HG02938 (cell line): Measurements from ENCODE around the gene KRT27.

ENCODE experiments used
- ATAC-seq: cut with Tn5 transposase; IDR thresholded peaks from one replicate; pipeline ENCODE4 v1.9.1; 2021; ENCODE audit warnings: mild to moderate bottlenecking, moderate library complexity; ENCODE audit not compliant: unreplicated experiment

The KRT27 gene

DNA sequence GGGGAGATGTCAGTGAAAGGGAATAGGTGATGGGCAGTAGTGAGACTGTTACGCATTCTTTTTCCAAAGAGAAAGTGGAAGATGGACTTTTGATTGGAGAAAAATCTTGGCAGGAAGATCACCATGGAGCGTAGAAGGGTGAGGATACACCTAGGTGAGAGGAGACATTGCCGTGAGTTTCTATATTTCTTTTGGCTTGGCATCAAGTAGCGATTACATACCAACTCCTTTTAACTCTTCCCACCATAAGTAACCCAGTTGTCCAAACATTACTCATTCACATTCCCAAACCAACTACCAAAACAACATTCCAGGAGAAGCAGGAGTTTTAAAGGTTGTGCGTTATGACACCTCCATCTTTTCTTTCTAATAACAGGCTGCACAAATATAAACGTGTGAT lies 28.1 kb upstream of the KRT27 start:
- no peak for ATAC-seq

DNA sequence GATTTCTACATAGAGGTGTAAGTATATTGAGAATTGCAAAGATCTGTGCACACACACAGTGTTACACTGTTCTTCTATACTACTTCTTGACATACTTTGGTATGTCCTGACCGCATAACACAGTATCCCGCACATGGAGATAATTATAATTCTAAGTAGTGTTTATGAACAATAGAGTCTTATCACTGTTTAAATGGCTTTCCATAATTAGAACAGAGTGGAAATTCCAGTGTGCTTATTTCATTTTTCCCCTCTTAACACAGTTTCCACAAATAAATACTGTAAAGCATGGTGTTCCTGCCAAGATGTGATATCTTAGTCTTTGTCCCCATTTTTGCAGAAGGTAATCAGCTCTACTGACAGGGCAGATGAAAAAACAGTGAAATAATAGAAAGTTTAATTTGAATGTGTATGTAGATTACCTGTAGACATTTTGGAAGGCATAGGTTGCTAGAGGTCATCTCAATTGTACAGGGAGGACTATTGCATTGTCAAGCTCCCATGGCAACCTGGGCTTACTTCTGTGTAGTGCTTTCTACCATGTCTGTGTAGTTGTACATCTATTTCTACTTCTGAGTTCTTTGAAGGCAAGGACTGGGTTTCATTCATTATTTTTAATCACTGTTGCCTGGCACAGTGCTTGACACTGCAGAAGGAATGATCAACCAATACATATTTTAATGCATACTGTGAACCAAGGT lies 27.5 kb upstream of the KRT27 start:
- no peak for ATAC-seq

DNA sequence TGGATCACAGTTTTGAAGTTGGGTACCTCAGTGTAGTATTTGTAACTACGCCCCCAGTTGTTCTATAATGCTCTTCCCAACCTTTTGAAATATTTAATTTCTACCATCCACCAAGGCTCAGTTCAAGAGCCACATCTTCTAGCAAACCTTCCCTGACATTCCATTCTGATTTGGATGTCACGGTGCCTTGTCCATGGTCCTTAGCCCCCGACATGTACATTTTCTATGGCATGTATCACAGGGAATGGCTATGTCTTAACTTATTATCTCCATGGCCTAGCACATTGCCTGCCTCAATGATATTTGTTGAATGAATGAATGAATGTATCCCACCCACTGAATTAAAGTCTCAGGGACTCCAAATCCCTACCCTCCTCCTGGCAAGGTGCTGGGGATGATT lies 23.8 kb upstream of the KRT27 start:
- no peak for ATAC-seq

DNA sequence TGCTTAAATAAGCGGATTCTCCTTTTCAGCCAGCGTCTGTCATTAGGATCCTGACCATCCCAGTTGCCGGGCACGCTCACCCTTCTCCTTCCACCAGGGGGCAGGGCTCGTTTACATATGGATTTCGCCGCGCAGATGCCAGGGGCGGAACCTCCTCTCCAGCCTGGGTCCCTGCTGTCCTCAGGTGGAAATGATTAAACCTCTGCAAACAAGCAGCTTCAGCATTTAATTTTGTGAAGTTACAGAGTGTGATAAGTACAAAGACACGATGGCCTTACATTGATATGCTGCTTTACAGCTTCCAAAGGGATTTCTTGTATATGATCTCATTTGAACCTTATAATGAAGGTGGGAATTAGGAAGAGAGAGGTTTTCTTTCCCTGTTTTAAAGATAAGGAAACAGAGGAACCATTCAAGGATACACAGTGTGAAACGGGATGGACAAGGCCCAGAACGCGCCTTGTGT lies 21.3 kb upstream of the KRT27 start:
- no peak for ATAC-seq

DNA sequence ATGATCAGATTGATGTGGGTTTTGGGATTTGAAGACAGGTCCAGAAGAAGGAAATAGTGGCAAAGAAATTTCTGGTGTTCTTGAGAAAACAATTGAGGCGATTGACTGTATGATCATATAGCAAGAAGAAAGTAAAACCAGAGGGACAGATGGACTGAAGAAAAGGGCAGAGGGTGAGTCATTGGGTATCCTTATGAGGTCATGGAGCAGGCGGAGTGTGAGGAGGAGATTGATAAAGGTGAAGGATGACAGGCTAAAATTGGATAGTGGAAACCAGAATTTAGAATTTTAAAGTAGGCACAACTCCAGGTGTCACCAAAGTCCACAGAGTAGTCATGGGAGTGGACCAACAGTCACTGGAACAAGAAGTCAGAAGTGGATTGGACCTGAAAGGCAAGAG lies 18.8 kb upstream of the KRT27 start:
- no peak for ATAC-seq

DNA sequence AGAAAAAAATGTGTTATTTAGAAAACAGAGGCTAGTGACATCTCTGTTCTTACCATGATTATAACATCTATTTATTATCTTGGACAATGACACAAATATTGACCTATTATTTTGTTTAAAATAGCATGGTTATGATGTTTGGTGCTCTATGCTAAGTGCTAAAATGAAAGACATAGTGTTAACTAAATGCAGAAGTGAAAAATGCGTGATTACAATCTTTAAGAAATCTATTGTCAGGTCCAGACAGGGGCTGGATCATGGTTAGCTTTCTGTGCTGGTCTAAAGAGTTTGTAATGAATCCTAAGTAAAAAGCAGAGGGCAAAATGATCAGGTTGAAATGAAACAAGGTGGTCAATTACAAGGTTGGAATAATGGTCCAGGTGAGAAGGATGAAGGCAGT lies 18.0 kb upstream of the KRT27 start:
- no peak for ATAC-seq

DNA sequence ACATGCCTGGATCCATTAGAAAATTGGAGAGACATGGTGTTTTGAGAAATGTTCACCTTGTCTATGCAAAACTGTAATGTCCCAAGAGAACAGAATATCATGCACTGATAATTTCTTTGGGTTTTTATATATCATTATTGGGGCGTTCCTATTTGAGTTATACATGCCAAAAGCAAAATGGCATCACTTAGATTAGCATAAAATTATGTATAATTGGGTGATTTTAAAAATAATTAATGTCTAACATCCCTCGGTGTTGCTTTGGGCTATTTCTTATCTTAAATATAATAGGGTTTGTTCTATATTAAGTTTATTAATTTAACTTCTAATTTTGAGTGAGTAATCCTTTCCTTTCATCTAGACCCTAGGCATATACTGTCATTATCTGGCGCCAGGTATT lies 17.5 kb upstream of the KRT27 start, which contains the start of gene KRT28:
Gene KRT28 (minus strand): TSS at position 101 of the 400 bp plus-strand sequence. CDS start 66 bp downstream, at position 35.
- no peak for ATAC-seq

DNA sequence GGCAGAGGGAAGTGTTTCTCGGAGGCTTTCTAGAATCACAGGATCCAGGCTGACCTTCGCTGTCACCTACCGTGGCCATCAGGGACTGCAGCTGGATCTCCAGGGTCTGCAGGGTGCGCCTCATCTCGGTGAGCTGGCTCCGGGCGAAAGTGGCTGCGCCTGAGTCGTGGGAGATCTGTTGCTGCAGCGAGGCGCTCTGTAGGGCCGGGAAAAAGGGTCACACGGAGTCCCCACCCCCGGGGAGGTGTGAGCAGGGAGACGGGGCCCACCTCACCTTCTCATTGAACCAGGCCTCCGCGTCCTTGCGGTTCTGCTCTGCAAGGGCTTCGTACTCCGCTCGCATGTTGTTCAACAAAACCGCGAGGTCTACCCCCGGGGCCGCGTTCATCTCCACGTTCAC lies 14.5 kb upstream of the KRT27 start:
- ATAC-seq = no peak

DNA sequence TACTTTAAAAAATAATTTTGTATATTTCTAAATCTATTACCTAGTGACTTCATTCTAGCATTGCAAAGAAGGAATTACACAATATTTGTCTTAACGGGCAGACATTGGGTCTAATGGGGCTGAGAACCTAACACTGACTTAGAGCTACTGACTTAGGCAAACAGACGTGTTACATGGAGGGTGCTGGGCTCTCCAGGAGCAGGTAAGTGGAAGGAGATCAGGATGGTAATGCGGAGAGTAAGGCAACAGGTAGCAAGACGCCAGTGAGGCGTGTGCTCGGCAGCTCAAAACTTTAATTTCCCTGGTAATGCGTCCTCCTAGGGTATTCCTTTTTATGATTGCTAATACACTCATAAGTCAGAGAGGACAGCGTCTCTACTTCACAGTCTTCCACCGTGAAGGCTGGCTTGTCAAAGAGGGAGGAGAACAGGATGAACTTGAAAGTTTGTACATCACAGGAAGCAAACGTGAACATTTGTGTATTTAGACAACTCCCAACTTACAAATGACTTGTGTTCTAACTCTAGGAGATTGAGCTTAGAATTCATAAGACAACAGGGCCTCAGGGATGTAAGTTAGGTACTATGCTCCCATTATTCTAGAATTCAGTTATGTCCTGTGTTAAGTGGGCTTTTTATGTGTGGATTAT lies 12.8 kb upstream of the KRT27 start:
- no peak for ATAC-seq

DNA sequence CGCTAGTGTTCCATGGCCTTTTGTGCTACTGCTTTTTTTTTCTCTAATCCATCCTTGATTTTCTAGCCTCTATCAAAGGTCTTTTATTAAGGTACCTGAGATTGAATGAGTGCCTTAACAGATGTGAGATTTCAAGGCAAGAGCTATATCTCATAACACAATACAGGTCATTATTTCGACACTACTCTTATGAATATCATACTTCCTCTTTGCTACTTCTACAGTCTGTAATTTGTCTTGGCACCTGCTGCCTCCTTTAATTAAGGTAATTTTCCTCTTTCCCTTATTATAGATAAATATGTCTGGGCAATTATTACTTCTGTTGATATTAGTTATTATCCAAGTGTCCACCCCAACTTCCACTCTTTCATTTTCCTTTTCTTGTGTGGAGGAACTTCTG lies 12.1 kb upstream of the KRT27 start:
- ATAC-seq = no peak

DNA sequence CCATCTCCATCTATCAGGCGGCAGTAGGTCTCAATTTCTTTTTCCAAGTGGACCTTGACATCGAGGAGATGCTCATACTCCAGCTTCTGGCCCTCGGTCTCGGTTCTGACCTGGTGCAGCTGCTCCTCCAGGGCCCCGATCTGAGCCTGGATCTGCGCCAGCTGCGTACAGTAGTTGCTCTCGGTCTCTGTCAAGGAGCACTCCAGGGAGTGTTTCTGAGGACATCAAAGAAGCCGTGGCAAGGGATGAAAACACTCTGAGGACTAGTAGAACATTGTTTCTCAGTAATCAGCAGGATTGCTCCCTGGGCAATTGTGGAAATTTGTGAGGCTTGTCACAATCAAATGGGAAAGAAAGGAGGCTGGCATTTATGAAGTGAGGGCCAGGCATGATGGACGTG lies 11.5 kb upstream of the KRT27 start:
- no peak for ATAC-seq

DNA sequence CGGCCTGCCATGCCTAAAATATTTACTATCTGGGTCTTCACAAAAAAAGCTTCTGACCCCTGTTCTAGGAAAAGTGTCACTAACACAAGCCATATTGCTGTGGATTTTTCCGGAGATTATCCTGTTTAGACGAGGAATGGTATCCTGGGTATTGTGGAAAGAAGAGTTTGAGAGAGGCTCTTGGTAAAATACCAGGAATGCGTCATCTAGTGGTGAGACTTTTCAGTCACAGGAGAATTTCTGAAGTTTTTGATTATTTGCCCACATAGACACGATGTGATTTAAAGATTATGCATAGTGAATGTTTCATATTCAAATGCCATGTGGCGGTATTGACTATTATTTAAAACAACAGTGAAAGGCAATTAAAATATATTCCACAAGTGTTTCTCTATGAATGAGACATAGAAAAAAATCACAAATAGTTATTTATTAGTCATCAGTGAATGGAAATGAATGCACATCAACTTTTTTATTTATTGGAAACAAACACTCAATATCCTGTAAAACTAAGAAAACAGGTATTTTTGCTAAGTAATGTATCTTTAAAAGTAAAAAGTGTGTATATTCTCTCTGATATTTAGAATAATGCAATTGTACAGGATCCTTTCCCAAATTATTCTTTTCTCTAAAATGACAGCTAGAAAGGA lies 9.6 kb upstream of the KRT27 start:
- no peak for ATAC-seq

DNA sequence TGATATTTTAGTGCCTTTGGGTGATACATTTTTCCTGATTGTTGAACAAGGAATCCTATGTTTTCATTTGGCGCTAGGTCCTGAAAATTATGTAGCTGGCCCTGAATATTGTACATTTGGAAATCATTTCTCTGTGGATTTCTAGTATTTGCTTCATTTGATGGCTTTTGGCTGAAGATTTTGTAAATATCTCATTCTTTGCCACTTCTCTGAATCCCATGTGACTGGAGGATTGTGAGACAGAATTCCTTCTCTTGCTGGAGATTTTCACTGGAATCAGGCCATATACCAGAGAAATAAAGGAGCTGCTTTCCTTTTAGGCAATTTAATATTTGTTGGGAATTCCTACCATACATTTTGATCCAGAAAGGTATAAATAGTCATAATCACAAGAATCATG lies 8.8 kb upstream of the KRT27 start:
- ATAC-seq = no peak

DNA sequence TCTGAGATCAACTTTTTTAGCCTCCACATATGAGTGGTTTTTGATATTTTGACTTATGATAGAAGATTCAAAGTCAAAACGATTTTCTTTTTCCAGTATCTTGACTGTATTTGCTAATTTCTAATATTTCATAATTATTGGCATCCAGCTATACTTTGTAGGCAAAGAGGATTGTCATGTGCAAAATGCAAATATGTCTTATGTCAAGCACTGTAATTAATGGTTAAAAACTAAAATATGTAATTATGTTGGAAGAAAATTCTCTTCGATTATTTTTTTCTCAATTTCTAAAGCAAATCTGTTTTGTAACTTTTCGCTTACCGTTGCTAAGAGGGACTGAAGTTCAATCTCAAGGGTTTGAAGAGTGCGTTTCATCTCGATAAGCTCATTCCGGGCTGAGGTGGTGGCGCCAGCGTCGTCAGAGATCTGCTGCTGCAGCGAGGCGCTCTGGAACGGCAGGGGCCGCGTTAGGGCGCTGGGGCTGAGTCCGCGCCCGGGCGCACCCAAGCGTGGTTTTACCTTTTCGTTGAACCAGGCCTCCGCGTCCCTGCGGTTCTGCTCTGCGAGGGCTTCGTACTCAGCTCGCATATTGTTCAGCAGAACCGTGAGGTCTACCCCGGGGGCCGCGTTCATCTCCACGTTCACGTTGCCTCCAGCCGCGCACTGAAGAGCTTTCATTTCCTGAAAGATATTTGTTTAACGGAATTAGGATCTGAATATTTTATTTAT lies 3.0 kb downstream of the KRT27 start:
- no peak for ATAC-seq

DNA sequence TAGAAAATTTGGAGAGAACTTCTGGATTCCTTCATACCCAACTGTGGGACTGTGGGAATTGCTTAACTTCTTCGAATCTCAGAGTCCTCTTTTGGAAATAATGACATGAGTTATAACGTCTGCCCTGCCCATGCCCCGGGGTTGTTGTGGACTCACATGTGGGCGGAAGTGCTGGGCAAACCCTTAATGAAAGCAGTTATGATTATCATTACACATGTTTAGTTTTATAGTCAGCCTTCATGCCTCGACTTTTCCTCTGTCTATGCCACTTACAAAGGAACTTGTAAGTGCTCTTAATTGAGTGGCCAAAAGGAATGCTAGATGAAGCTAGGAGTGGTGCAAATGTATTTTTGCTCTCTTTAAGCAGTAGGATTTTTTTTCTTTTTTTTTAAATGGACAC lies 3.9 kb downstream of the KRT27 start:
- no peak for ATAC-seq

DNA sequence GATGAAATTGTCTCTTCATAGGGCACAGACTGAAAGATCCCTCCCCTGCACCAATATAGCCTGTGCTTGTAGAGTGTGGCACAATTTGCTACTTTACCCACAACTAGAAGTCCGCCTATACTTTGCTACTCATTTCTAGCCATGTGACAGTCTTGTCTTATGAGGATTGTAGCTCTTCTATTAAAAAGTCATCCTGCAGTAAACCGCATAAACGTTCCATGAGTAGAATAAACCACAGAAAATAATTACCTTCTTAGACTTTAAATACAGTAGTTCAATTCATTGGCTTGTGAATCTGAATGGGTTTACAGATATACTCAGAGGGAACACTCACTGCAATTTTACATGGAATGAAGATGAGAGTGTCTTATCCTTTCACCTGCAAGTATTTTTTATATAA lies 4.4 kb downstream of the KRT27 start:
- ATAC-seq = no peak

DNA sequence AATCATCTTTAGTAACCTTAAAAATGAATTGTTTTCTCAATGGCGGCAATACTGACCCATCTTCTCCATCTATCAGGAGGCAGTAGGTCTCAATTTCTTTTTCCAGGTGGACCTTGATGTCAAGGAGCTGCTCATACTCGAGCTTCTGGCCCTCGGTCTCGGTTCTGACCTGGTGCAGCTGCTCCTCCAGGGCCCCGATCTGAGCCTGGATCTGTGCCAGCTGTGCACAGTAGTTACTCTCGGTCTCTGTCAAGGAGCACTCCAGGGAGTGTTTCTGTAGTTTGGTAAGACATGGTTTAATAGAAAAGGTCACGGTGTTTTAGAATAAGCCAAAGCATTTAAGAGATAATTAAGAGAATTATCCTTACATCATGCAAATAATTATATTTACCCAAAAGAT lies 4.9 kb downstream of the KRT27 start:
- ATAC-seq = no peak

DNA sequence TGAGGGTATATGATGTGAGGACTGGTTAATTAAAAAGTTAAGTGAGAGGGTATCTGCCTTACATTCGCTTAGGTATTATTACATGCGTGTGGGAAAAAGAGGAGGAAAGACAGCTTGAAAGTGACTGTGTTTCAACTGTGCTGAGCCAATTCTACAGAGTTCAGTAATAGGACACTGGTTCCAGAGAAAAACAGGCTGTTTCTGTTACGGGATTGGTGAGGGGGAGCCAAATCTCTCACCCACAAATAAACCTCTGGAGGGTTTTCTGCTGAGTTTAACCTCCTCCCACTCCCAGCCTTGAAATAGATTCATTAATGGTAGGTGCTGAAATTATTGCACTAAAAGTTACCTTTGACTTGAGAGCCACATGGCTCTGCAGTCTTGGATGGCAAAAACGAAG lies 6.4 kb downstream of the KRT27 start:
- ATAC-seq = no peak

DNA sequence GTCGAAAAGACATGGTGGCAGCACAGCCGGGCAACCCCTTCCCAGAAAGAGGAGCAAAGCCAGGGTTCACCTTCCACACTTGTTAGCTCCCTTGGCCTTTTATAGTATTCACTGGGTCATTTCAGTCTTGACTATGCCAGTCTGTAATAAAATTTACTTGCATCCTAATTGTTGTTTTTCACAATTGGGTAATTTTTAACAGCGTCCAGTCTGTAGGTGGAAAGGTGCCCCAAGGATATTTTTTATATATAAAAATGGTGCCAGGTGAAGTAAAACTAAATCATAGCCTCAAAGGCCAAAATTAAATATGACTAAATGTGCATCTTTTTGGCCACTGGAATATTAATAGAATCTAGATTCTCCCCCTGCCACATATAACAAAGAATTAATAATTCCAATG lies 10.2 kb downstream of the KRT27 start, which contains the start of gene KRT26:
Gene KRT26 (minus strand): TSS at position 101 of the 400 bp plus-strand sequence. CDS start 88 bp downstream, at position 13.
- no peak for ATAC-seq

DNA sequence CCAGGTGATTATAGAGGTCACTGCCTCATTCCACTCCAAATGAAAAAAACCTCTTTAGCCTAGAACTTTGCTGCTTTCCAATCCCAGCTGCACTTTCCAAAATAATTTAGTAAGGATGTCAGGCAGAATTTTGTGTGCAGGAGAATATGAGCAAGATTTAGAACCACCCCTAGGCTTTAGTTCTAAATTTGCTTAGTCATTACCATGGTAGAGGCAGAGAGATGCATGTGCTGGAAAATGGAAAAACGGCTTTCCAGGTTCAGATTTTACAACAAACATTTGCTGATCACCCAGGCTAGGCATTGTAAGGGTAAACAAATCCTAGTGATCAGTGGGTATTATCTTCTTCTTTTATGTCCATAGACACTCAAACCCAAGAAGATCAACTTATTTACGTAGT lies 16.7 kb downstream of the KRT27 start:
- no peak for ATAC-seq

DNA sequence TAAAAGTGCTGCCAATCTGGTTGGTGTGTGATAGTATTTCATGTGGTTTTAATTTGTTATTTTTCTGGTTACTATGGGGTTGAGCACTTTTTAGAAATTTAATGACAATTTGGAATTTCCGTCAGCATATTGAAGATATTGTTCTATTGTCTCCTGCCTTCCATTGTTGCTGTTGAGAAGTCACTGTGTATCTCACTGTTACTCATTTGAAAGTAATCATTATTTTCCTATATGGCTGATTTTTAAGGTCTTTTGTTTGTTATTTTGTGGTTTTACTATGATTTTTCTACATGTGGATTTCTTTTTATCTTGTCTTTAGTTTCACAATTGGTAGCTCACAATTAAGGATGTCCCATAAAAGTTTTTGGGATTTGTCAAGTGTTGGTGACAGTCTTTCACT lies 18.6 kb downstream of the KRT27 start:
- ATAC-seq = no peak
